ENCODE results near the gene RCE1.

Gene RCE1

GRCh38 chr11:66844496-66845142, 1.4 kb downstream of the RCE1 start:
- peak overlapping the region; percentile 0 for H3K4me3 ChIP-seq (ENCODE audit: low read depth, low read length)

GRCh38 chr11:66845143-66845875, 2.1 kb downstream of the RCE1 start:
- no peak overlapping the region for H3K4me3 ChIP-seq (ENCODE audit: low read depth, low read length)

GRCh38 chr11:66845876-66846212, 2.6 kb downstream of the RCE1 start:
- H3K4me3 ChIP-seq (ENCODE audit: low read depth, low read length) = no peak overlapping the region

GRCh38 chr11:66846671-66847091, 3.4 kb downstream of the RCE1 start:
- H3K4me3 ChIP-seq (ENCODE audit: low read depth, low read length) = no peak overlapping the region

- H3K4me3 ChIP-seq (ENCODE audit: low read depth, low read length) = no peak overlapping the region
These were observed 4.4 kb downstream of the RCE1 start for GRCh38 chr11:66847461-66848232.

- no peak overlapping the region for H3K4me3 ChIP-seq (ENCODE audit: low read depth, low read length)
These were observed 5.6 kb downstream of the RCE1 start for GRCh38 chr11:66848671-66849500.

GRCh38 chr11:66849501-66850234, 6.4 kb downstream of the RCE1 start:
- H3K4me3 ChIP-seq (ENCODE audit: low read depth, low read length) = no peak overlapping the region

- no peak overlapping the region for H3K4me3 ChIP-seq (ENCODE audit: low read depth, low read length)
These were observed 7.0 kb downstream of the RCE1 start for GRCh38 chr11:66850235-66850587.

- no peak overlapping the region for H3K4me3 ChIP-seq (ENCODE audit: low read depth, low read length)
These were observed 7.5 kb downstream of the RCE1 start for GRCh38 chr11:66850588-66851238.

- H3K4me3 ChIP-seq (ENCODE audit: low read depth, low read length) = no peak overlapping the region
These were observed 8.0 kb downstream of the RCE1 start for GRCh38 chr11:66851239-66851596.

- H3K4me3 ChIP-seq (ENCODE audit: low read depth, low read length) = no peak overlapping the region
These were observed 8.6 kb downstream of the RCE1 start for GRCh38 chr11:66851698-66852465.

- no peak overlapping the region for H3K4me3 ChIP-seq (ENCODE audit: low read depth, low read length)
These were observed 9.4 kb downstream of the RCE1 start for GRCh38 chr11:66852466-66853241.

- no peak overlapping the region for H3K4me3 ChIP-seq (ENCODE audit: low read depth, low read length)
These were observed 10.3 kb downstream of the RCE1 start for GRCh38 chr11:66853242-66854229.

GRCh38 chr11:66854231-66854661, 11.0 kb downstream of the RCE1 start:
- no peak overlapping the region for H3K4me3 ChIP-seq (ENCODE audit: low read depth, low read length)

GRCh38 chr11:66854729-66855211, 11.5 kb downstream of the RCE1 start:
- H3K4me3 ChIP-seq (ENCODE audit: low read depth, low read length) = no peak overlapping the region

GRCh38 chr11:66855574-66856495, 12.6 kb downstream of the RCE1 start:
- H3K4me3 ChIP-seq (ENCODE audit: low read depth, low read length) = peak overlapping the region; percentile 75

Data from iPS-11a (cell line).